GM12875 (cell line): Measurements from ENCODE around the gene SLC5A3.

Source experiments
- H3K4me3 ChIP-seq: one replicate; pipeline ENCODE4 v1.5.1; 2011; ENCODE audit warnings: low read depth, low read length, control low read depth
- TF ChIP-seq, protein P1 (sequence below): IDR thresholded peaks from 2 replicates; pipeline ENCODE4 v1.5.1; 2011; ENCODE audit warnings: low read depth, mild to moderate bottlenecking, control low read depth, inconsistent platforms, low read length, moderate library complexity, borderline replicate concordance; ENCODE audit not compliant: insufficient read depth

The SLC5A3 gene

DNA sequence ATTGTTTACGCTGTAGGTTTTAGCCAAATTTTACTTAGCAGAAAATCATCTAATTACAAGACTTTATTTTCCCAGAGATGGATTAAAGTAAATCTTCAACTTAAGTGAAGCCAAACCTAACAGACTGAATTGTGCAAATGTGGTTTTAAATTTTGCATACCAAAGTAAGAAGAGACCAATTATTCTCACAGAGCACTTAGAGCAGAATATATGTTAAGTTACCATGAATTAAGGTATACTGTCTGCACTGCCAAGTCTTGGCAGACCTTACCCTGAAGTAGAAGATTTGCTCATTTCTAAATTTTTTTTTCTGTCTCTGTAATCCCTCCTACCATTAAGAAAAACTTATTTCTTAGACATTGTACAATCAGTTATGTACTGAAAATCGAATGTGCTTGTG, 24.1 kb downstream of the SLC5A3 start:
- TF ChIP-seq, protein P1, sequence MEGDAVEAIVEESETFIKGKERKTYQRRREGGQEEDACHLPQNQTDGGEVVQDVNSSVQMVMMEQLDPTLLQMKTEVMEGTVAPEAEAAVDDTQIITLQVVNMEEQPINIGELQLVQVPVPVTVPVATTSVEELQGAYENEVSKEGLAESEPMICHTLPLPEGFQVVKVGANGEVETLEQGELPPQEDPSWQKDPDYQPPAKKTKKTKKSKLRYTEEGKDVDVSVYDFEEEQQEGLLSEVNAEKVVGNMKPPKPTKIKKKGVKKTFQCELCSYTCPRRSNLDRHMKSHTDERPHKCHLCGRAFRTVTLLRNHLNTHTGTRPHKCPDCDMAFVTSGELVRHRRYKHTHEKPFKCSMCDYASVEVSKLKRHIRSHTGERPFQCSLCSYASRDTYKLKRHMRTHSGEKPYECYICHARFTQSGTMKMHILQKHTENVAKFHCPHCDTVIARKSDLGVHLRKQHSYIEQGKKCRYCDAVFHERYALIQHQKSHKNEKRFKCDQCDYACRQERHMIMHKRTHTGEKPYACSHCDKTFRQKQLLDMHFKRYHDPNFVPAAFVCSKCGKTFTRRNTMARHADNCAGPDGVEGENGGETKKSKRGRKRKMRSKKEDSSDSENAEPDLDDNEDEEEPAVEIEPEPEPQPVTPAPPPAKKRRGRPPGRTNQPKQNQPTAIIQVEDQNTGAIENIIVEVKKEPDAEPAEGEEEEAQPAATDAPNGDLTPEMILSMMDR = no peak
- H3K4me3 ChIP-seq = no peak overlapping the region

DNA sequence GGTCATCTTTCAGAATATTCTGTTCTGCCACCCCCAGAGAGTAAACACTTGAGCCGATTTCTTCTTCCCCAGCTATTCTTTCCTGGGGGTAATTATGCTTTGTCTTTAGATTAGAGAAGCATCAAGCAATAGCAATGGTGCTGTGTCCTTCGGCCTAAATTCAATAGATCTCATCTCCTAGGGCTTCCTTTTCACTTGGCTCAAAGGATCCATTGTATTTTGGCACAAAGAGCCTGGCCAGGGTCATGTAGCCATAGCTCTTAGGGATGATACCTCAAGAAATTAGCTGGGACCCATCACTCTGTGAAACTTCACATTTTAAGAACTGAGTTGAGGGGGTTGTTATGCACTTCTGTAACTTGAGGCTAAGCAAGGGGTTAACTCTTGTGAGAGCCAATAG, 27.0 kb downstream of the SLC5A3 start:
- TF ChIP-seq, protein P1 = no peak
- no peak overlapping the region for H3K4me3 ChIP-seq

DNA sequence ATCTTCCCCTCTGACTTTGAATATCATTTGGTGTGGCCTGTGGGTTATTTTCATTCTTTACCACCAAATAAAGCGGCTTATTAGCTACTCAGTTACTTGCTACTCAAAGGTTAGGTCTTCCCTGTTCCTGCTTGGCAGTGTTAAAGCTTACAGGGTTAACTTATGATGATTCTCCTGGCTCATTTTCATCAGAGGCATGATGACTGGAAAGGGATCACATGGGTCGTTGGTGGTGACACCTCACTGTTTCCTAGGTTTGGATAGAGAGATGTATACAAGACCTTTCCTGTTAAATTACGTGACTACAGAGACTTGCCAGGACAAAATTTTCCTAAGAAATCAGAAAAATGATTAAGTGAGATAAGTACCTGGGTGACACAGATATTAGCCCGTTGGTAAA, 27.4 kb downstream of the SLC5A3 start:
- TF ChIP-seq, protein P1 = no peak
- H3K4me3 ChIP-seq = no peak overlapping the region

DNA sequence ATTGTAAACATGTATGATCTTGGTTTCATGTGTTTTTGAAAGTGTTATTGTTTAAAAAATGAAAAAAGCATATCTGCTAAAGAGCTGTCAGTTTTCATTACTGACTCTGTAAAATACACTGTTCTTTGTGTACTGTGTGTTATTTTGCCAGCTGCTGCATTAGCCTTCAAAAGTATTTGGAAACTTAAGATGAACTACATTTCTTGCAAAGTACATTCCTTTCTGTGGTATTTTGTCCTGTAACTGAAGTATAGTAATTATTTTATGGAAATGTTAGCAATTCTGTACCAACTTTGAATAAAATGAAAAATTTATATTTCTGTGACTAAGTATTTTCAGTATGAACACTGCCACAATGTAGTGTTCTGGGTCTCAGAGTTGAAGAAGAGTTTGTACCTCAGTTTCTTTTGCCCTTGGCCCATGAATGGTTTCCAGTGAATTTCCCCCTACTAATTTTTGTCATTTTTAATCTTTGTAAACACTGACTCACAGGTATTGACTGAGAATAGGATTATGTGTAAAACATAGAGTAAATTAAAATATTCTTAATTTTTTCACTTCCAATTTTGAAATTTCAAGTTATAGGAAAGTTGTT, 32.7 kb downstream of the SLC5A3 start:
- H3K4me3 ChIP-seq = no peak overlapping the region
- TF ChIP-seq, protein P1 = no peak

DNA sequence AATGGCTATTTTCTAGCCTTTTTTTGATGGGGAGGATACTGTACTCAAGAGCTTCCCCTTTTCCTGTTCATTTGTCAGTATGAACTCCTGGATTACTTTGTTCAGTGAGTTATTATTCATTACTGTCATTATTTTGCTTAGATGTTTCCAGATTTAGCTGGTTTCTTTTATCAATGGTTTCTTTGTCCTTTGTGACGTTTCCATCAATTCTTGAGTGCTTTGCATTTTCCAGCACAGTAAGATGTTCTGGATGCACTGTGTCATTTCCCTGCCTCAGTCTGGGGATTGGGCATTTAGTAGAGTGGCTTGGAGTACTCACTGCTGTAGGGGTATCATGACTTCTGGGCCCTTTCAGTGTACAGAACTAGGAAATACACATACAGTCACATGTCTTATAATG, 34.2 kb downstream of the SLC5A3 start:
- TF ChIP-seq, protein P1 = no peak
- H3K4me3 ChIP-seq = no peak overlapping the region

DNA sequence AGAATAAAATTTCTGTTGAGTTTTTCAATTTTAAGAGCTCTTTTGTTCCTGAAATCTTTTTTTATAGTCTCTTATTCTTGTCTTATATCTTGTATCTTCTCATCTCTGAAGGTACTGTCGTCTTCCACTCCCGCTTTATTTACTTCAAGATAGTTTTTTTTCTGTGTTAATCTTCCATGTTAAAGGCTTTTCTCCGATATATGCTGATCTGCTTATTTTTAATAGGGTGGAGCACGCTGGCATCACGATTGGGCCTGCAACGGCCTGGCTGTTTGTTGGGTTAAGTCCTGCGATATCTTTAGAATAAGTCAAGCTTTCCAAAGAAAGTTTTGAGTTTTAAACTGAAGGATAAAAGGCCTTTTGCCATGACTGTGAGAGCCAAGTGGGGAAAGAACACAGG, 35.7 kb downstream of the SLC5A3 start:
- TF ChIP-seq, protein P1 = no peak
- no peak overlapping the region for H3K4me3 ChIP-seq

DNA sequence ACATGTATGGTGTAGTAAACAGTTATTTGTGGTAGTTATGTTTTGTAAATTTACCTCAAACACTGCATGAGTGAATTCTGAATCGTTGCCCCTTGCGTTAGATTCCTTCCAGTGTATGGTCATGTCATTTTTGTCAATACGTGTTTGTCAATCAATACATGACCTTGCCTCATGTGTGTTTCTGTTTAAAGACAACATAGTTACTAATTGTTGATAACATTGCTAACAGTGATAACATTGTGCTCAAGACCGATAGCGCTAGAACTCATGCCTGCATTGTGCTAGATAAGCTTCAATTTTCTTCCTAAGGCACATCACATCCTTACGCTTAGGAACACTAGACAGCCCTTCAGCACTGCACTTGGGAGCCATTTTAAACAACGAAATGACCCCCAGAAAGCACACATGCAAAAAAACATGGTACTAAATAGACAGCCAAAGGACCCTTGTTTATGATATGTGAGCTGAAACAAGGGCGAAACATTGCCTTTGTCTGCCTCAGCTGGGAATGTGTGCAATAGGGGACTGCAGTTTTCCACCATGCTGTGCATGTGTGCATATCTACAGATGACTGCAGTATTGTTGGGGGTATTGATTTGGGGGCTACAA, 37.3 kb downstream of the SLC5A3 start:
- TF ChIP-seq, protein P1 = no peak
- no peak overlapping the region for H3K4me3 ChIP-seq
